Loucy (cell line): ENCODE results near the gene PHTF2.
"Not testable (repeated sequence)": the region's sequence is repeated elsewhere in the genome, so short reads cannot be mapped to it uniquely, and the experiment has no call there.

ENCODE experiments used
- EZH2phosphoT487 ChIP-seq: fragments of 200-600 bp; IDR thresholded peaks from 2 replicates; pipeline ENCODE4 v1.6.1; 2018; ENCODE audit warnings: antibody characterized with exemption, mild to moderate bottlenecking, moderate library complexity, borderline replicate concordance
- TF ChIP-seq, protein P1 (sequence below): fragments of 200-600 bp; sonication (generic); conservative IDR thresholded peaks from 2 replicates; pipeline ENCODE4 v1.5.1; 2014; ENCODE audit warnings: mild to moderate bottlenecking, antibody characterized with exemption, low read length

- TF ChIP-seq EZH2phosphoT487: not testable (repeated sequence)
- TF ChIP-seq, protein P1, sequence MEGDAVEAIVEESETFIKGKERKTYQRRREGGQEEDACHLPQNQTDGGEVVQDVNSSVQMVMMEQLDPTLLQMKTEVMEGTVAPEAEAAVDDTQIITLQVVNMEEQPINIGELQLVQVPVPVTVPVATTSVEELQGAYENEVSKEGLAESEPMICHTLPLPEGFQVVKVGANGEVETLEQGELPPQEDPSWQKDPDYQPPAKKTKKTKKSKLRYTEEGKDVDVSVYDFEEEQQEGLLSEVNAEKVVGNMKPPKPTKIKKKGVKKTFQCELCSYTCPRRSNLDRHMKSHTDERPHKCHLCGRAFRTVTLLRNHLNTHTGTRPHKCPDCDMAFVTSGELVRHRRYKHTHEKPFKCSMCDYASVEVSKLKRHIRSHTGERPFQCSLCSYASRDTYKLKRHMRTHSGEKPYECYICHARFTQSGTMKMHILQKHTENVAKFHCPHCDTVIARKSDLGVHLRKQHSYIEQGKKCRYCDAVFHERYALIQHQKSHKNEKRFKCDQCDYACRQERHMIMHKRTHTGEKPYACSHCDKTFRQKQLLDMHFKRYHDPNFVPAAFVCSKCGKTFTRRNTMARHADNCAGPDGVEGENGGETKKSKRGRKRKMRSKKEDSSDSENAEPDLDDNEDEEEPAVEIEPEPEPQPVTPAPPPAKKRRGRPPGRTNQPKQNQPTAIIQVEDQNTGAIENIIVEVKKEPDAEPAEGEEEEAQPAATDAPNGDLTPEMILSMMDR: not testable (repeated sequence)
Observed at GRCh38 chr7:77784426-77784825, 14.1 kb upstream of the PHTF2 start.
